Transverse colon (tissue), 4 donors: ENCODE data around the gene SNRNP70. TPM values are rescaled to one million over a fixed set of nuclear protein-coding genes. Genes with fewer than 3 reads are reported as not detected.
"Not testable (repeated sequence)": the region's sequence is repeated elsewhere in the genome, so short reads cannot be mapped to it uniquely, and the experiment has no call there.

Experiments used
- DNase-seq: peaks from one replicate; pipeline ENCODE4 v3.0.0-alpha.2; 2019
- H3K27ac ChIP-seq, 4 donors: fragments of 200-600 bp; sonication (generic); 2 replicates each; pipeline ENCODE4 v1.5.1; 2016 to 2018; ENCODE audit warnings: inconsistent platforms in 4 of 4
- H3K27me3 ChIP-seq: fragments of 200-600 bp; sonication (generic); 2 replicates; pipeline ENCODE4 v1.5.1; 2017; ENCODE audit warnings: inconsistent platforms
- H3K36me3 ChIP-seq, 4 donors: fragments of 200-600 bp; sonication (generic); 2 replicates each; pipeline ENCODE4 v1.5.1; 2017 to 2019; ENCODE audit warnings: inconsistent platforms in 4 of 4
- H3K4me1 ChIP-seq, 4 donors: fragments of 200-600 bp; sonication (generic); 2 replicates each; pipeline ENCODE4 v1.5.1; 2017 to 2020; ENCODE audit warnings: inconsistent platforms in 4 of 4
- H3K4me3 ChIP-seq, 4 donors: fragments of 200-600 bp; sonication (generic); 1 replicate in 1 of 4; 2 replicates in 3 of 4; pipeline versions ENCODE4 v1.5.1 to v1.6.1; 2017 to 2019; ENCODE audit warnings: inconsistent platforms in 4 of 4
- H3K9me3 ChIP-seq, 2 donors: fragments of 200-600 bp; sonication (generic); 2 replicates each; pipeline ENCODE4 v1.5.1; 2017 to 2019; ENCODE audit warnings: inconsistent platforms in 2 of 2
- CTCF ChIP-seq, 5 experiments: fragments of 200-600 bp in 3 of 5; fragments of 450-650 bp in 2 of 5; sonication (generic) in 3 of 5; IDR thresholded peaks; 1 replicate in 2 of 5; 2 replicates in 3 of 5; pipeline ENCODE4 v1.5.1; 2016 to 2017; ENCODE audit warnings: antibody characterized with exemption in 5 of 5, inconsistent platforms in 3 of 5, mild to moderate bottlenecking in 2 of 5, moderate library complexity in 1 of 5
- EP300 ChIP-seq: sonication (generic); formaldehyde crosslinking; IDR thresholded peaks from one replicate; pipeline ENCODE4 v1.6.1; 2017; ENCODE audit warnings: antibody characterized with exemption, low read depth
- POLR2A ChIP-seq: fragments of 450-650 bp; IDR thresholded peaks from one replicate; pipeline ENCODE4 v1.6.1; 2016; ENCODE audit warnings: antibody characterized with exemption, mild to moderate bottlenecking, moderate library complexity
- POLR2AphosphoS5 ChIP-seq, 3 donors: sonication (generic); formaldehyde crosslinking; IDR thresholded peaks; one replicate each; pipeline ENCODE4 v1.6.1; 2016; ENCODE audit warnings: antibody characterized with exemption in 3 of 3
- WGBS, 2 donors: methylation state at CpG; one replicate each; pipeline ENCODE4 v1.1.5; 2018; ENCODE audit warnings: low coverage in 1 of 2; 5-methylcytosine and 5-hydroxymethylcytosine counted together
- in situ Hi-C, 4 donors: fragments of 200-750 bp; cut with MboI; loops; one replicate each; pipeline versions ENCODE4 v1.15.0 to v1.15.1; 2017; ENCODE audit warnings: low sequenced_read_pairs in 3 of 4, low pct_ligation_motif_present in 1 of 4, low pct_unique_long_range_greater_than_20kb in 1 of 4
- intact Hi-C: fragments of 100-400 bp; cut with DNase I; formaldehyde crosslinking; loops from one replicate; pipeline ENCODE4 v1.15.1; 2023; ENCODE audit warnings: low total_unique reads
- total RNA-seq, 4 donors: library from RNA; depleted of rRNA; stranded (reverse); fragments of >200 nt; gene quantifications; one replicate each; pipeline ENCODE4 v1.1.0, GENCODE V29; 2016

SNRNP70 gene
- total RNA-seq, 4 donors from 2014 or later = 216 to 682 (median 292) TPM

- no peak for DNase-seq
- in situ Hi-C loops (no loop called here), intact Hi-C loops (no loop called here)
- TF ChIP-seq POLR2A (no peak), POLR2AphosphoS5 (IDR thresholded peaks at IDR 0.05) (no peak), CTCF (IDR thresholded peaks at IDR 0.05) (no peak), EP300 (no peak)
- H3K9me3 ChIP-seq = no peaks in the 10 kb centered on the region
- peaks cover 19 to 45% (median 31%) of the 10 kb centered on the region in 4 donors for H3K4me1 ChIP-seq
- no peak overlapping the region for H3K27ac ChIP-seq
- peaks cover 9% of the 10 kb centered on the region for H3K27me3 ChIP-seq
- WGBS, 2 donors = 96 to 100% methylated on average over 1 to 2 of the region's 2 CpGs
- H3K4me3 ChIP-seq = no peak overlapping the region
- no peaks in the 10 kb centered on the region for H3K36me3 ChIP-seq
These were observed 35.6 kb downstream of the SNRNP70 start for GRCh38 chr19:49120868-49121267.

- in situ Hi-C loops = not testable (repeated sequence)
These were observed 36.6 kb downstream of the SNRNP70 start for GRCh38 chr19:49121841-49122240.

GRCh38 chr19:49123285-49123684 is 38.0 kb downstream of the SNRNP70 start:
- intact Hi-C loops, H3K27ac ChIP-seq, H3K4me3 ChIP-seq, H3K36me3 ChIP-seq, H3K9me3 ChIP-seq, in situ Hi-C loops, DNase-seq, H3K27me3 ChIP-seq: not testable (repeated sequence)
- 84 to 89% methylated on average over 5 to 11 of the region's 11 CpGs for WGBS, 2 donors
- H3K4me1 ChIP-seq = peaks cover 11 to 42% (median 27%) of the 10 kb centered on the region in 4 donors

More at GRCh38 chr19:49121841-49122240, 36.6 kb downstream of the SNRNP70 start:
- H3K27me3 ChIP-seq, DNase-seq, H3K4me3 ChIP-seq, H3K9me3 ChIP-seq, intact Hi-C loops, H3K36me3 ChIP-seq, H3K27ac ChIP-seq: not testable (repeated sequence)
- 76 to 83% methylated on average over 6 to 10 of the region's 10 CpGs for WGBS, 2 donors
- H3K4me1 ChIP-seq = peaks cover 19 to 46% (median 32%) of the 10 kb centered on the region in 4 donors

- WGBS, 2 donors = 35 to 38% methylated on average over 2 to 22 of the region's 23 CpGs
- H3K4me3 ChIP-seq = peak overlapping the region in 1 of 4 donors; percentile 27
- no peaks in the 10 kb centered on the region for H3K36me3 ChIP-seq
- intact Hi-C loops (no loop called here), in situ Hi-C loops (no loop called here)
- H3K9me3 ChIP-seq = no peaks in the 10 kb centered on the region
- peak overlapping the region; percentile 68 to 76 (median 72) for H3K27ac ChIP-seq
- DNase-seq = peak; percentile 86
- TF ChIP-seq POLR2A = peak; percentile 32
- peak; percentile 5 to 57 (median 49) for TF ChIP-seq POLR2AphosphoS5 (IDR thresholded peaks at IDR 0.05)
- TF ChIP-seq EP300 = no peak
- H3K27me3 ChIP-seq = peaks cover 7% of the 10 kb centered on the region
- H3K4me1 ChIP-seq = peaks cover 7 to 36% (median 19%) of the 10 kb centered on the region in 4 donors
These were observed 39.9 kb downstream of the SNRNP70 start for GRCh38 chr19:49125025-49125731.

- in situ Hi-C loops = no loop called here
- intact Hi-C loops = no loop called here
- Histone ChIP-seq H3K9me3 (no peaks in the 10 kb centered on the region), H3K27ac (no peak overlapping the region), H3K4me3 (no peak overlapping the region), H3K27me3 (no peaks in the 10 kb centered on the region), H3K4me1 (peaks cover 6 to 31% (median 16%) of the 10 kb centered on the region in 4 donors), H3K36me3 (no peaks in the 10 kb centered on the region)
- WGBS, 2 donors = 90 to 91% methylated on average over 3 of the region's 4 CpGs
- no peak for DNase-seq
- TF ChIP-seq EP300 = no peak
- TF ChIP-seq POLR2A = no peak
- TF ChIP-seq CTCF (IDR thresholded peaks at IDR 0.05) = no peak
- no peak for TF ChIP-seq POLR2AphosphoS5 (IDR thresholded peaks at IDR 0.05)
These were observed 41.3 kb downstream of the SNRNP70 start for GRCh38 chr19:49126575-49126974.

- in situ Hi-C loops, DNase-seq, H3K9me3 ChIP-seq, H3K36me3 ChIP-seq, H3K27me3 ChIP-seq, intact Hi-C loops: not testable (repeated sequence)
- 94% methylated on average over 12 of the region's 12 CpGs; no CpG with 5 or more reads in 1 of the 2 donors for WGBS, 2 donors
- H3K4me3 ChIP-seq = peak overlapping the region in 1 of 4 donors; percentile 33
- peaks cover 6 to 31% (median 16%) of the 10 kb centered on the region in 4 donors for H3K4me1 ChIP-seq
- peak overlapping the region; percentile 65 to 78 (median 76) for H3K27ac ChIP-seq
These were observed 42.0 kb downstream of the SNRNP70 start for GRCh38 chr19:49127225-49127624.
